ENCODE results near the gene ARID1B.

Gene ARID1B

DNA sequence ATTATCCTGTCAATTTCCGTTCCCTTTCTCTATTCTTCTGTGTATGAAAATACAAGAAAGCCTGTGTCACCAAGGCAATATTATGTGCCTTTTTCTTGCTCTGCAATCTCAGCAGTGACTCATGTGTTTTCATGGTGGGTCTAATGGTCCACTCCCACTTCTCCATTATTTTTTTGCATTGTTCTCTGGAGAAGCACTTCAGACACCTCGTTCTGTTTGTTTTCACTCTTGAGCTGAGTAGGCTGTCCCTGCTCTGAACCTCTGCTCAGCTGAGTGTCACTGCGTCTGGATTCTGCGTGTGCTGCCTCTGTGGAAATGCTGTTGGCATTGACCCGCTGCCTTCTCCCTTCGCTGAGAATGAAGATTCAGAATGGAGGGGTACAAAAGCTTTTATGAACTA lies 315.6 kb downstream of the ARID1B start:
- ChIA-PET CTCF (no interaction called here), POLR2A (no interaction called here)
- peaks cover 6% of the 10 kb centered on the region; the same call in 1 of the 2 replicates for H3K4me1 ChIP-seq (ENCODE audit: control insufficient read depth, insufficient read depth, low read length)
- peak; percentile 36; the same call in 1 of the 2 replicates for TF ChIP-seq WT1 (tag by site-specific recombination; IDR thresholded peaks at IDR 0.05)
- TF ChIP-seq EGR2 (tag by site-specific recombination; IDR thresholded peaks at IDR 0.05; ENCODE audit: low read depth): peak; percentile 68
- peak; percentile 64 for TF ChIP-seq ZFHX2 (tag by site-specific recombination; conservative IDR thresholded peaks at IDR 0.05)
- TF ChIP-seq ZNF175 (tag by site-specific recombination; IDR thresholded peaks at IDR 0.05): no peak
- TF ChIP-seq TRIM28 (IDR thresholded peaks at IDR 0.05; ENCODE audit: borderline replicate concordance, low read length): peak; percentile 60; the same call in 1 of the 2 replicates
- no peaks in the 10 kb centered on the region for H3K9me3 ChIP-seq (ENCODE audit: control insufficient read depth, insufficient read depth, low read depth, low read length)
- no peak overlapping the region for H3K27ac ChIP-seq (ENCODE audit: extremely low read depth, low read depth, low read length)
- H3K4me3 ChIP-seq (ENCODE audit: low read depth, low read length): no peak overlapping the region
- no peaks in the 10 kb centered on the region for H3K36me3 ChIP-seq (ENCODE audit: control insufficient read depth in 2 of 2, insufficient read depth in 1 of 2, low read length in 2 of 2)

DNA sequence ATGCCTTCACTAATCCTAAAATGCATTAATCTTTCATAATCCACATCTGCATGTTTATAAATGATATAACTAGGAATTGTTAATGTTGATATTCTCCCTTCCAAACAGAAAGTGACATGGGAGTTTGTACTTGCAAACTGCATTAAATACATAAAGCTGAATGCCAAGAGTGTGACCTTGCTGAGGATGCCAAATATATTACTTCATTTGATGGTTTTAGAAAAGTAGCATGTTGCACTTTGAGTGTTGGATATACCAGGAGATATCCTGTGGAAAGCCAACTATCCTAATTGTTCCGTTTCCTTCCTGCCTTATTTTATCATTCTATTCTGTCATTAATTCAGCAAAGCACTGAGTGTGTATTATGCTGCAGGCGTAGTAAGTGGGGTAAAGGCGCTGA lies 316.4 kb downstream of the ARID1B start:
- Histone ChIP-seq H3K36me3 (ENCODE audit: control insufficient read depth in 2 of 2, insufficient read depth in 1 of 2, low read length in 2 of 2) (peaks cover 0 to 3% of the 10 kb centered on the region in 2 experiments; a peak in 1 of 3 replicates), H3K9me3 (ENCODE audit: control insufficient read depth, insufficient read depth, low read depth, low read length) (no peaks in the 10 kb centered on the region), H3K4me1 (ENCODE audit: control insufficient read depth, insufficient read depth, low read length) (peaks cover 6% of the 10 kb centered on the region; the same call in 1 of the 2 replicates), H3K4me3 (ENCODE audit: low read depth, low read length) (no peak overlapping the region), H3K27ac (ENCODE audit: extremely low read depth, low read depth, low read length) (no peak overlapping the region)
- ChIA-PET CTCF (interaction anchor here (0.6 kb wide), 1 partner anchor 86 kb away, joined by 4 read pairs; no protein-coding TSS in a partner anchor), POLR2A (no interaction called here)
- no peak for TF ChIP-seq ZNF549 (tag by site-specific recombination; IDR thresholded peaks at IDR 0.05)
- TF ChIP-seq ZNF621 (tag by site-specific recombination; IDR thresholded peaks at IDR 0.05): no peak
- TF ChIP-seq ZNF214 (tag by site-specific recombination; IDR thresholded peaks at IDR 0.05; ENCODE audit: borderline replicate concordance): no peak
- TF ChIP-seq, protein P1, sequence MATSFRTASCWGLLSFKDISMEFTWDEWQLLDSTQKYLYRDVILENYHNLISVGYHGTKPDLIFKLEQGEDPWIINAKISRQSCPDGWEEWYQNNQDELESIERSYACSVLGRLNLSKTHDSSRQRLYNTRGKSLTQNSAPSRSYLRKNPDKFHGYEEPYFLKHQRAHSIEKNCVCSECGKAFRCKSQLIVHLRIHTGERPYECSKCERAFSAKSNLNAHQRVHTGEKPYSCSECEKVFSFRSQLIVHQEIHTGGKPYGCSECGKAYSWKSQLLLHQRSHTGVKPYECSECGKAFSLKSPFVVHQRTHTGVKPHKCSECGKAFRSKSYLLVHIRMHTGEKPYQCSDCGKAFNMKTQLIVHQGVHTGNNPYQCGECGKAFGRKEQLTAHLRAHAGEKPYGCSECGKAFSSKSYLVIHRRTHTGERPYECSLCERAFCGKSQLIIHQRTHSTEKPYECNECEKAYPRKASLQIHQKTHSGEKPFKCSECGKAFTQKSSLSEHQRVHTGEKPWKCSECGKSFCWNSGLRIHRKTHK (tag by site-specific recombination; IDR thresholded peaks at IDR 0.05): no peak
- TF ChIP-seq ZNF335 (tag by site-specific recombination; conservative IDR thresholded peaks at IDR 0.05): no peak
- TF ChIP-seq ZNF510 (tag by site-specific recombination; IDR thresholded peaks at IDR 0.05; ENCODE audit: insufficient replicate concordance): no peak
- no peak for TF ChIP-seq ZBTB21 (tag by site-specific recombination; IDR thresholded peaks at IDR 0.05)
- no peak for TF ChIP-seq SCRT2 (tag by site-specific recombination; IDR thresholded peaks at IDR 0.05)
- no peak for TF ChIP-seq TRIM28 (IDR thresholded peaks at IDR 0.05; ENCODE audit: borderline replicate concordance, low read length)
- TF ChIP-seq, protein P2, sequence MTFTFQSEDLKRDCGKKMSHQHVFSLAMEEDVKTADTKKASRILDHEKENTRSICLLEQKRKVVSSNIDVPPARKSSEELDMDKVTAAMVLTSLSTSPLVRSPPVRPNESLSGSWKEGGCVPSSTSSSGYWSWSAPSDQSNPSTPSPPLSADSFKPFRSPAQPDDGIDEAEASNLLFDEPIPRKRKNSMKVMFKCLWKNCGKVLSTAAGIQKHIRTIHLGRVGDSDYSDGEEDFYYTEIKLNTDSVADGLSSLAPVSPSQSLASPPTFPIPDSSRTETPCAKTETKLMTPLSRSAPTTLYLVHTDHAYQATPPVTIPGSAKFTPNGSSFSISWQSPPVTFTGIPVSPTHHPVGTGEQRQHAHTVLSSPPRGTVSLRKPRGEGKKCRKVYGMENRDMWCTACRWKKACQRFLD (tag by site-specific recombination; IDR thresholded peaks at IDR 0.05): no peak
- TF ChIP-seq, protein P3, sequence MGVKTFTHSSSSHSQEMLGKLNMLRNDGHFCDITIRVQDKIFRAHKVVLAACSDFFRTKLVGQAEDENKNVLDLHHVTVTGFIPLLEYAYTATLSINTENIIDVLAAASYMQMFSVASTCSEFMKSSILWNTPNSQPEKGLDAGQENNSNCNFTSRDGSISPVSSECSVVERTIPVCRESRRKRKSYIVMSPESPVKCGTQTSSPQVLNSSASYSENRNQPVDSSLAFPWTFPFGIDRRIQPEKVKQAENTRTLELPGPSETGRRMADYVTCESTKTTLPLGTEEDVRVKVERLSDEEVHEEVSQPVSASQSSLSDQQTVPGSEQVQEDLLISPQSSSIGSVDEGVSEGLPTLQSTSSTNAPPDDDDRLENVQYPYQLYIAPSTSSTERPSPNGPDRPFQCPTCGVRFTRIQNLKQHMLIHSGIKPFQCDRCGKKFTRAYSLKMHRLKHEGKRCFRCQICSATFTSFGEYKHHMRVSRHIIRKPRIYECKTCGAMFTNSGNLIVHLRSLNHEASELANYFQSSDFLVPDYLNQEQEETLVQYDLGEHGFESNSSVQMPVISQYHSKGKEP (tag by site-specific recombination; IDR thresholded peaks at IDR 0.05): no peak
- TF ChIP-seq ZNF544 (tag by site-specific recombination; IDR thresholded peaks at IDR 0.05): no peak
- TF ChIP-seq GLIS1 (tag by site-specific recombination; IDR thresholded peaks at IDR 0.05): no peak
- TF ChIP-seq, protein P4, sequence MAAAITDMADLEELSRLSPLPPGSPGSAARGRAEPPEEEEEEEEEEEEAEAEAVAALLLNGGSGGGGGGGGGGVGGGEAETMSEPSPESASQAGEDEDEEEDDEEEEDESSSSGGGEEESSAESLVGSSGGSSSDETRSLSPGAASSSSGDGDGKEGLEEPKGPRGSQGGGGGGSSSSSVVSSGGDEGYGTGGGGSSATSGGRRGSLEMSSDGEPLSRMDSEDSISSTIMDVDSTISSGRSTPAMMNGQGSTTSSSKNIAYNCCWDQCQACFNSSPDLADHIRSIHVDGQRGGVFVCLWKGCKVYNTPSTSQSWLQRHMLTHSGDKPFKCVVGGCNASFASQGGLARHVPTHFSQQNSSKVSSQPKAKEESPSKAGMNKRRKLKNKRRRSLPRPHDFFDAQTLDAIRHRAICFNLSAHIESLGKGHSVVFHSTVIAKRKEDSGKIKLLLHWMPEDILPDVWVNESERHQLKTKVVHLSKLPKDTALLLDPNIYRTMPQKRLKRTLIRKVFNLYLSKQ (tag by site-specific recombination; IDR thresholded peaks at IDR 0.05; ENCODE audit: borderline replicate concordance): no peak
- no peak for TF ChIP-seq ZNF112 (tag by site-specific recombination; IDR thresholded peaks at IDR 0.05)
- TF ChIP-seq, protein P5, sequence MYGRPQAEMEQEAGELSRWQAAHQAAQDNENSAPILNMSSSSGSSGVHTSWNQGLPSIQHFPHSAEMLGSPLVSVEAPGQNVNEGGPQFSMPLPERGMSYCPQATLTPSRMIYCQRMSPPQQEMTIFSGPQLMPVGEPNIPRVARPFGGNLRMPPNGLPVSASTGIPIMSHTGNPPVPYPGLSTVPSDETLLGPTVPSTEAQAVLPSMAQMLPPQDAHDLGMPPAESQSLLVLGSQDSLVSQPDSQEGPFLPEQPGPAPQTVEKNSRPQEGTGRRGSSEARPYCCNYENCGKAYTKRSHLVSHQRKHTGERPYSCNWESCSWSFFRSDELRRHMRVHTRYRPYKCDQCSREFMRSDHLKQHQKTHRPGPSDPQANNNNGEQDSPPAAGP (tag by site-specific recombination; IDR thresholded peaks at IDR 0.05): no peak

All from HEK293 (cell line).